ENCODE measurements around the gene EML6. TPM values are rescaled to one million over a fixed set of nuclear protein-coding genes. Genes with fewer than 3 reads are reported as not detected.
A peak's percentile ranks its signal among the peaks of the same experiment; 100 is the strongest.

The EML6 gene
- total RNA-seq, 2 experiments from 2014 or later = 0.95 to 1.8 TPM

- H3K9me3 Mint-ChIP-seq = no peaks in the 10 kb centered on the region
- no peak for DNase-seq
- ChIA-PET CTCF (interaction anchor here (0.8 to 2.4 kb wide), 3 partner anchors 13 to 53 kb away, joined by 3 to 7 read pairs (median 4); no protein-coding TSS in a partner anchor), POLR2A (no interaction called here)
- no peak overlapping the region for H3K27ac Mint-ChIP-seq
- peaks cover 9% of the 10 kb centered on the region for H3K4me1 Mint-ChIP-seq
- H3K36me3 Mint-ChIP-seq (ENCODE audit: low read depth) = no peaks in the 10 kb centered on the region
- H3K27me3 Mint-ChIP-seq = peaks cover 46% of the 10 kb centered on the region
- no peak overlapping the region for H3K4me3 Mint-ChIP-seq
Measured at GRCh38 chr2:54710216-54710615, 13.2 kb upstream of the EML6 start.

GRCh38 chr2:54712516-54712915 lies 10.9 kb upstream of the EML6 start:
- Mint-ChIP-seq H3K4me1 (peaks cover 7% of the 10 kb centered on the region), H3K9me3 (no peaks in the 10 kb centered on the region), H3K27me3 (peaks cover 59% of the 10 kb centered on the region), H3K36me3 (ENCODE audit: low read depth) (no peaks in the 10 kb centered on the region), H3K4me3 (no peak overlapping the region), H3K27ac (no peak overlapping the region)
- ChIA-PET POLR2A (no interaction called here), CTCF (interaction anchor here (1.6 kb wide), 1 partner anchor 11 kb away, joined by 4 read pairs; the partner anchor contains the start of gene EML6)
- no peak for DNase-seq

- no peak for DNase-seq
- ChIA-PET POLR2A (interaction anchor here (0.8 to 0.9 kb wide), 2 partner anchors 9 to 157 kb away, joined by 3 read pairs; no protein-coding TSS in a partner anchor), CTCF (interaction anchor here (0.9 kb wide), 1 partner anchor 10 kb away, joined by 6 read pairs; no protein-coding TSS in a partner anchor)
- Mint-ChIP-seq H3K4me3 (no peak overlapping the region), H3K27me3 (peaks cover 62% of the 10 kb centered on the region), H3K27ac (no peak overlapping the region), H3K9me3 (no peaks in the 10 kb centered on the region), H3K36me3 (ENCODE audit: low read depth) (no peaks in the 10 kb centered on the region), H3K4me1 (no peaks in the 10 kb centered on the region)
Measured at GRCh38 chr2:54714996-54715395, 8.5 kb upstream of the EML6 start.

GRCh38 chr2:54716375-54716774 lies 7.1 kb upstream of the EML6 start:
- H3K27me3 Mint-ChIP-seq = peaks cover 62% of the 10 kb centered on the region
- no peaks in the 10 kb centered on the region for H3K4me1 Mint-ChIP-seq
- no peaks in the 10 kb centered on the region for H3K9me3 Mint-ChIP-seq
- ChIA-PET POLR2A (no interaction called here), CTCF (no interaction called here)
- H3K4me3 Mint-ChIP-seq = no peak overlapping the region
- no peak overlapping the region for H3K27ac Mint-ChIP-seq
- DNase-seq = no peak
- H3K36me3 Mint-ChIP-seq (ENCODE audit: low read depth) = no peaks in the 10 kb centered on the region

DNA sequence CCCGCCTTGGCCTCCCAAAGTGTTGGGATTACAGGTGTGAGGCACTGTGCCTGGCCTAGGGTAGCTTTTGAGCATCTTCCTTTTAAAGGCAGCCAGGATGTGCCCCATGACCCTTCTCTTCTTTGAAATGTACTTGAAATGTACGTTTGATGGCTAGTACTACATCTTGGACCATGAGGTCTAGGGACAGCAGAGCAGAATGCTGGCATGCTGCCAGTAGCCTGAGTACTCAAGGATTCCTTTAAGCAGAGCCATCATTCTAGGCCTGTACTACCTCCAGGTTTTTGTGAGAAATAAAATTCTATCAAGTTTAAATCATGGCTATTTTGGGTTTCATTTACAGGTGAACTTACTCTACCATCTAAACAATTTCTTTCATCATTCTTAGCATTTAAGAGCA lies 2.9 kb upstream of the EML6 start:
- Mint-ChIP-seq H3K27me3 (peaks cover 61% of the 10 kb centered on the region), H3K36me3 (ENCODE audit: low read depth) (no peaks in the 10 kb centered on the region), H3K9me3 (no peaks in the 10 kb centered on the region), H3K27ac (no peak overlapping the region), H3K4me1 (peaks cover 21% of the 10 kb centered on the region), H3K4me3 (no peak overlapping the region)
- CTCF ChIA-PET = interaction anchor here (1.0 to 1.5 kb wide), 3 partner anchors 37 to 62 kb away, joined by 3 to 4 read pairs (median 3); no protein-coding TSS in a partner anchor
- POLR2A ChIA-PET = no interaction called here
- no peak for DNase-seq

GRCh38 chr2:54722641-54723040 lies 821 bp upstream of the EML6 start:
- Mint-ChIP-seq H3K27ac (no peak overlapping the region), H3K4me3 (peak overlapping the region; percentile 86), H3K36me3 (ENCODE audit: low read depth) (no peaks in the 10 kb centered on the region), H3K27me3 (peaks cover 66% of the 10 kb centered on the region), H3K9me3 (no peaks in the 10 kb centered on the region), H3K4me1 (peaks cover 26% of the 10 kb centered on the region)
- POLR2A ChIA-PET = interaction anchor here (1.0 to 2.0 kb wide), 6 partner anchors 9 to 412 kb away, joined by 3 to 6 read pairs (median 3); partner anchors contain the start of gene RTN4
- CTCF ChIA-PET = interaction anchor here (0.5 to 1.7 kb wide), 13 partner anchors 9 to 616 kb away, joined by 3 to 8 read pairs (median 3); partner anchors contain the start of gene RTN4
- no peak for DNase-seq

- Mint-ChIP-seq H3K27me3 (peaks cover 57% of the 10 kb centered on the region), H3K9me3 (no peaks in the 10 kb centered on the region), H3K36me3 (ENCODE audit: low read depth) (no peaks in the 10 kb centered on the region), H3K27ac (peak overlapping the region; percentile 68), H3K4me3 (peak overlapping the region; percentile 86), H3K4me1 (peaks cover 26% of the 10 kb centered on the region)
- ChIA-PET POLR2A (interaction anchor here (0.9 to 2.0 kb wide), 5 partner anchors 9 to 894 kb away, joined by 3 to 6 read pairs (median 3); no protein-coding TSS in a partner anchor), CTCF (interaction anchor here (0.5 to 1.7 kb wide), 7 partner anchors 20 to 981 kb away, joined by 3 to 8 read pairs (median 3); no protein-coding TSS in a partner anchor)
- no peak for DNase-seq
Measured at GRCh38 chr2:54723996-54724559, 616 bp downstream of the EML6 start.

DNA sequence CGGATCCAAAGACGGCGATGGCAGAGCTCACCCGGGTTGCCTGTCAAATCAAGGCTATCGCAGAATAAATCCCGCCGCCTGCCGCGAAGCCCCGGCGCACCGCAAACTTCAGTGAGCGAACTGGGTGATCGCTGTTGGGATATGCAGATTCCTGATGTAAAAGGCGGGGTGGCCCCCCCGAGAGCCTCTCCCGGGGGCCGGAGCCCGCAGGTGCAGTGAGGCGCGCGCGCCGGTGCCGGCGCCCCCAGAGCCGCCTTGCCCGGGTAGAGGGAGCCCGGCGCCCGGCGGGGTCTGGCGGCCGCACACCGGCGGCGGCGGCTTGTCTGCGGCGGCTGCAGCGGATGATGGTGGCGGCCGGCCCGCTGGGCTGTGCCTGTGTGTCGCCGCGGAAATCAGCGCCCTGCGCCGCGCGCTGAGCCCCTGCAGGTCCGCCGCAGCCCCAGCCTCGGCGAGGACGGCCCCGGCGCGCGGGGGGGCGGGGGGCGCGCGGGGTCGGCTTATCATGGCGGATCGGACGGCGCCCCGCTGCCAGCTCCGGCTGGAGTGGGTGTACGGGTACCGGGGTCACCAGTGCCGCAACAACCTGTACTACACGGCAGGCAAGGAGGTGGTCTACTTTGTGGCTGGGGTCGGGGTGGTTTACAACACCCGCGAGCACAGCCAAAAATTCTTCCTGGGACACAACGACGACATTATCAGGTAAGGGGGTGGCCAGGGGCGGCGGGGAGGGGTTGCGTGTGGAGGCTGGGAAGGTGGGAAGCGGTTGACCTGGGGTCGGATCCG lies 1.3 kb downstream of the EML6 start:
- ChIA-PET POLR2A (interaction anchor here (0.9 to 1.0 kb wide), 2 partner anchors 10 to 50 kb away, joined by 3 read pairs; no protein-coding TSS in a partner anchor), CTCF (interaction anchor here (1.3 kb wide), 1 partner anchor 114 kb away, joined by 3 read pairs; no protein-coding TSS in a partner anchor)
- peak; percentile 44 for DNase-seq
- Mint-ChIP-seq H3K27me3 (peaks cover 52% of the 10 kb centered on the region), H3K9me3 (no peaks in the 10 kb centered on the region), H3K27ac (no peak overlapping the region), H3K36me3 (ENCODE audit: low read depth) (no peaks in the 10 kb centered on the region), H3K4me1 (peaks cover 26% of the 10 kb centered on the region), H3K4me3 (peak overlapping the region; percentile 86)

- peaks cover 26% of the 10 kb centered on the region for H3K4me1 Mint-ChIP-seq
- H3K36me3 Mint-ChIP-seq (ENCODE audit: low read depth) = no peaks in the 10 kb centered on the region
- H3K9me3 Mint-ChIP-seq = no peaks in the 10 kb centered on the region
- ChIA-PET POLR2A (no interaction called here), CTCF (no interaction called here)
- DNase-seq = no peak
- peaks cover 44% of the 10 kb centered on the region for H3K27me3 Mint-ChIP-seq
- H3K27ac Mint-ChIP-seq = no peak overlapping the region
- peak overlapping the region; percentile 64 for H3K4me3 Mint-ChIP-seq
Measured at GRCh38 chr2:54725343-54726099, 2.1 kb downstream of the EML6 start.

GRCh38 chr2:54726431-54726830 lies 3.0 kb downstream of the EML6 start:
- Mint-ChIP-seq H3K36me3 (ENCODE audit: low read depth) (no peaks in the 10 kb centered on the region), H3K9me3 (no peaks in the 10 kb centered on the region), H3K4me3 (no peak overlapping the region), H3K27ac (no peak overlapping the region), H3K4me1 (peaks cover 26% of the 10 kb centered on the region), H3K27me3 (peaks cover 44% of the 10 kb centered on the region)
- ChIA-PET CTCF (interaction anchor here (1.2 to 1.7 kb wide), 2 partner anchors 22 to 112 kb away, joined by 4 to 7 read pairs; no protein-coding TSS in a partner anchor), POLR2A (interaction anchor here (0.8 kb wide), 1 partner anchor 324 kb away, joined by 3 read pairs; the partner anchor contains the start of gene RTN4)
- DNase-seq = no peak

GRCh38 chr2:54726940-54727339 lies 3.5 kb downstream of the EML6 start:
- no peak overlapping the region for H3K27ac Mint-ChIP-seq
- peaks cover 39% of the 10 kb centered on the region for H3K27me3 Mint-ChIP-seq
- no peaks in the 10 kb centered on the region for H3K9me3 Mint-ChIP-seq
- H3K4me3 Mint-ChIP-seq = no peak overlapping the region
- H3K36me3 Mint-ChIP-seq (ENCODE audit: low read depth) = no peaks in the 10 kb centered on the region
- DNase-seq = no peak
- CTCF ChIA-PET = interaction anchor here (1.2 to 1.7 kb wide), 2 partner anchors 22 to 112 kb away, joined by 4 to 7 read pairs; no protein-coding TSS in a partner anchor
- POLR2A ChIA-PET = interaction anchor here (0.8 kb wide), 1 partner anchor 324 kb away, joined by 3 read pairs; the partner anchor contains the start of gene RTN4
- H3K4me1 Mint-ChIP-seq = peaks cover 26% of the 10 kb centered on the region

DNA sequence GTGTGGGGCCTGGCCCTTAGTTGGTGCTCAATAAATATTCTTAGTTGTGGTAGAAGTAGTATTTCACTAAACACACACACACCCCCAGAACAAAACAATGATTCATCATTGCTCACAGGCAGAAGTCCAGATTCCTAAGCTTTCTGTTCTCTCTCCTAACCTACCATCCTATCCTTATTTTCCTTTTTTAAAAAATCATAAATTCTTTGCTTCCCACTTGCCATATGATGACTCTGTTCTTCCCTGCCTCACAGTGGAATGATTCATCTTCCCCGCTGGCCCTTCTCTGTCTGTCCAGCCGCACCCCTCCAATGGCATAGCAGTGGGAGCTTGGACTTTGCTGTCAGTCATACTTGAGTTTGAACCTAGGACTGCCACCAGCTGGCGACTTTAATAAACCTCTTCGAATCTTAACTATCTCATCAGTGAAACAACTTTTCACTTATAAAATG lies 5.2 kb downstream of the EML6 start:
- DNase-seq = no peak
- ChIA-PET CTCF (no interaction called here), POLR2A (no interaction called here)
- H3K4me1 Mint-ChIP-seq = peaks cover 16% of the 10 kb centered on the region
- no peak overlapping the region for H3K4me3 Mint-ChIP-seq
- H3K27ac Mint-ChIP-seq = no peak overlapping the region
- no peaks in the 10 kb centered on the region for H3K36me3 Mint-ChIP-seq (ENCODE audit: low read depth)
- H3K27me3 Mint-ChIP-seq = peaks cover 42% of the 10 kb centered on the region
- H3K9me3 Mint-ChIP-seq = no peaks in the 10 kb centered on the region
